SK-N-SH (cell line): ENCODE results near the gene ME3.

ENCODE experiments used
- CTCF ChIP-seq: fragments of 200-600 bp; sonication (generic); IDR thresholded peaks from 2 replicates; pipeline ENCODE4 v1.6.1; 2017; ENCODE audit warnings: antibody characterized with exemption, mild to moderate bottlenecking, moderate library complexity
- MEF2A ChIP-seq: IDR thresholded peaks from 2 replicates; pipeline ENCODE4 v1.4.0; 2012; ENCODE audit warnings: low read depth, borderline replicate concordance
- RAD21 ChIP-seq: IDR thresholded peaks from 2 replicates; pipeline ENCODE4 v1.6.1; 2012; ENCODE audit warnings: mild to moderate bottlenecking, low read length
- TAF1 ChIP-seq: IDR thresholded peaks from 2 replicates; pipeline ENCODE4 v1.6.1; 2012; ENCODE audit warnings: low read depth, mild to moderate bottlenecking, low read length, moderate library complexity, borderline replicate concordance

GRCh38 chr11:86553265-86553664 is 119.2 kb downstream of the ME3 start:
- TF ChIP-seq CTCF (no peak), TAF1 (no peak), RAD21 (no peak), MEF2A (no peak)
